Cerebellar nuclear complex (tissue), 1 donor: Measurements from ENCODE around the gene JCHAIN.

Experiments
- DNase-seq, 2 experiments: peaks; one replicate each; lab custom pipeline; 2025; lab: John Stamatoyannopoulos, UW

Gene JCHAIN

DNA sequence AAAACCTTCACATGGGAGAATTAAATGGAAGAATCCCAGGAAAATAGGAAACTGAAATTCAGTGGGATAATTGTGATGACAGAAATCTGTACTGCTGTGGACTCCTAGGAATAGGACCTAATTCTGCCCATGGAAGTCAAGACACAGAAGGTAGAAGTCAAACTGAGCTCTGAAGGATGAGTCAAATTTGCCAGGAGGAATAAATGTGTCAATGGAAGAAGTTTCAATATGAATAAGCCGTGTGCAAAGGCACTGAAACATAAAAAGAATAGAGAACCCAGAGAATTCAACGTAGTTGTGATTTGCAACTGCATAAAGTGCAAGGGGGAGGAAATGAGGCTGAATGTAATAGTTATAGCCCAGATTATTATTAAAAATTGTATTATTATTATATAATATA is 26.1 kb downstream of the JCHAIN start:
- DNase-seq, result no peak

DNA sequence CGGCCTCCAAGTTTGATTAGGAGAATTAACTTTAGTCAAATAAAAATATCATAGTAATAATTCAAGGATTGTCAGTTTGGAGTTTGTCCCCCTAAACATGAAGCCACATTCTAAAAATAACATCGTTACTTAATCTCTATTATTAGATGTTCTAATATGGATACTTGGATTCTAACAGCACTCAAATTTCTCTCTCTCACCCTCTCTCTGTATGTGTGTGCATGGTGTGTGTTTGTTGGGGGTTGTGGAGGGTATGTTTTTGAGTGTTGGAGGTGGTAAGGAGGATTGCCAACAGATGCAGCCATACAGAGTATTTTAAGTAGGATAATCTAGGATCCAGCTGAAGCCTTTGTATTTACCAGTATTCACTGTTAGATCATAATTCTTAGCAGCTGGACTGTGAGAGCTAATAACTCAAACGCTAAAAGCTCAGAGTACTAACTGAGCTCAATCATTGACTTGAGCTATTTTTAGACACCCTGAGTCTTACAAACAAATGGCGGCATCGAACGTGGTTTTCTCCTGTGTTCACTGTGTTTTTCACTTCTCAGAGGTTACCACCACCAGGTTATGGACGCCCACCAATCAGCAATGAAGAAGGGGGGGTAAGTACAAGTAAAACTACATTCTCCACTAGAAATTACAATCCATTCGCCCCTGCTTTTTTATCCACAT is 28.9 kb downstream of the JCHAIN start:
- no peak for DNase-seq

GRCh38 chr4:70634482-70634881 is 31.8 kb downstream of the JCHAIN start:
- no peak for DNase-seq

GRCh38 chr4:70632028-70632427 is 34.3 kb downstream of the JCHAIN start:
- DNase-seq, result no peak

GRCh38 chr4:70630162-70630561 is 36.1 kb downstream of the JCHAIN start:
- no peak for DNase-seq

GRCh38 chr4:70629469-70630090 is 36.7 kb downstream of the JCHAIN start:
- DNase-seq, result no peak

GRCh38 chr4:70628444-70628843 is 37.9 kb downstream of the JCHAIN start, which contains the start of gene ENAM:
TSS of gene ENAM (plus strand) at chr4:70628744. CDS start at chr4:70629501, 757 bp downstream.
- DNase-seq, result no peak

DNA sequence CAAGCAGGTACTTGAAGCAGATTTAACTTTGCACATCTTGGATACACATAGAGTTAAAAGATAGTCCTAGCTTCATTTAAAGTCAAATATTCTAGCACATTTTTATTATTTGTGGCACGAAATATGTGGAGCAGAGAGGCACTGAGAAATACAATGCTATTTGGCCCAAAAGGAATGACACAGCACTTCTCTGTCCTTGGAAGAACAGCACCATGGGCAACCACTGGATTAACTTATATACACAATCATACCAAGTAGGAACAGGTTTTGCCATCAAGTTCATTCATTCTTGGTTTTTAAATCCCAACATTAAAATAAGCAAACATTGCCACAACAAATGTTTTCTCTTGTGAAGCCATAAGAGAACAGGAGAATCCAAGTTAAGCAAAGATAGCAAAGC is 38.7 kb downstream of the JCHAIN start:
- no peak for DNase-seq

- no peak for DNase-seq
Measured at GRCh38 chr4:70624226-70624793, 42.0 kb downstream of the JCHAIN start.

DNA sequence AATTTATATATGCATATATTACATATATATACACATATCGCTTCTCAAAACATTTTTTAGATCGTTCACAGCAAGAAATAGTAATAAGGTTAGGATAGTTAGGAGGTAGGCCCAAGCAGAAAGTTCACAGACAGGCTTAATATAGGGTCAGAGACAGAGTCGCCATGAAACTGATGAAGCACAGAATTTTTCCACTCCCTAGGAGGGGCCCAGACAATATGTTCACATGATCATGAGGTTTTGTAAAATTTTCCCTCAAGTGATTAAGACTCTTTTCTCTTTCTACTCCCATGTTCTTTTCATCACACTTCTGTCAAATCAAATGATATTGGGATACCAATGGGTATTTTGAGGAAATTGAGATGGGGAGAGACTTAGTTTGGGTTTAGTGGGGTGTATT is 43.0 kb downstream of the JCHAIN start:
- no peak for DNase-seq

DNA sequence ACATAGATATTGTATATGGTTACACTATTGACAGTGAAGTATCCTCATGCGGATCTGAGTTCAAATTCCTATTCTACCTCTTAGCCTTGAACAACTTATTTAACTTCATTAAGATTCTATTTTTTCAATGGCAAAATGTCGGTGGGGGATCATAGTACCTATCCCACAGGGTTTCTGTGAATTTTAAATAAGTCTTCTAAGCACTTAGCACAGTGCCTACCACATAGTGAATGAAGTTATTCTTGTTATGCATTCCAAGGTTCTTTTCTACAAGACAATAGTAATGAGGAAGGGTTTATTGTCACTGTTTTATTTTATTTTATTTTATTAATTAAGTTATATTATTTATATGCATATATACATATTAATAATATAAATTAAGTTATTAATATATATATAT is 46.5 kb downstream of the JCHAIN start:
- no peak for DNase-seq

GRCh38 chr4:70619288-70619687 is 47.0 kb downstream of the JCHAIN start:
- DNase-seq, result no peak

DNA sequence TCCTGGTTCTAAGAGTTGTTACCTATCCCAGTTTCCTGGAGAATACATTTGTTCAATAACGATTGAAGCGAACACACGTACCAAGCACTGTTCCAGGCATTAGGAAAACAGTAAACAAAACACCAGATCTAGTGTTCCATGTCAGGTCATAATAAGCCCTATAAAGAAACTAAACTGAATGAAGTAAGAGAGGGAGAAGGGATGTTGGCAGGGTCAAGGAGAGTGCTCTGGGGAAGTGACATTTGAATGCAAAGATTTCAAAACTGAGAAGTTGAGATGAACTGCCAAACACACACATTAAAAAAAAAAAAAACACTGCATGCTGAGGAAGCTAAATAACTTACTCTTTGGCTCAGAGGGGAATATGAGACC is 52.1 kb downstream of the JCHAIN start:
- DNase-seq, result no peak

DNA sequence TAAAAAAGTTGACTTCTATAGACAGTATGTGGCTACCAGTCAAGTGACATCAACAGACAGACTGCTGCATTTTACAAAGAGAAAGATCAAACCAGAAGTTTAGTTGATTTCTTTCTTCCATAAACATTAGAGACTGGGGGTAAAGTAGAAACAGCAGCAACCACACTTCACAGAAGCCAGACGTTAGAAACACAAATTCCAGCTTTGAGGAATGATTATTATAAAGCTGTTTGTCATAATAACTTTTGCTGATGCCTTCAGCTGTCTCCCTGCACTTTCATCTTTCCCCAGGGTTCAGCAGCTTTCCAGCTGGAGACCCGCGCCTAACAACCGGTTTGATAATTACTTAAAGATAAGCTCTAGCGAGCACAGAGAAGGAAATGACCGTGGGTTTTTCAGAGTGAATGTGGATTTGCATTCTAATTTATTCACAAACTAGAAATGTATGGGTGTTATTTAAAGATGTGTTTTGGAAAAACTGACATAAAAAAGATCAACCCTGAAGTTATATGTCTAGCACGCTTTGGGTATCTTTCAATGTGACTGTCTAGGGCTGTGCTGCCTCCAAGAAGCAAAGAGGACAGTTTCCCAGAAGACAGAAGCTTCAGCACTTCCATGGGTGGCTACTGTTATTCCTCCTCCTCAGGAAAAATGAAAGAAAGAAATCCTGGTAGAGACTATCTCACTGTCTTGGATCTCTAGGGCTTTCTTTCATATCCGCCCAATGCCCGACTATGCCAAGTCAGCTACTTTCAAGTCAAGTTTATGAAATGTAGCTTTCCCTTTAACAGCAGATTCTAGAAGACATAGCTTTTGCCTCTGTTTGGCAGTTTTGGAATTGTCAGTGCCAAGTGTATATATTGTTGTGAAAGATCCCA is 52.8 kb downstream of the JCHAIN start:
- no peak for DNase-seq

DNA sequence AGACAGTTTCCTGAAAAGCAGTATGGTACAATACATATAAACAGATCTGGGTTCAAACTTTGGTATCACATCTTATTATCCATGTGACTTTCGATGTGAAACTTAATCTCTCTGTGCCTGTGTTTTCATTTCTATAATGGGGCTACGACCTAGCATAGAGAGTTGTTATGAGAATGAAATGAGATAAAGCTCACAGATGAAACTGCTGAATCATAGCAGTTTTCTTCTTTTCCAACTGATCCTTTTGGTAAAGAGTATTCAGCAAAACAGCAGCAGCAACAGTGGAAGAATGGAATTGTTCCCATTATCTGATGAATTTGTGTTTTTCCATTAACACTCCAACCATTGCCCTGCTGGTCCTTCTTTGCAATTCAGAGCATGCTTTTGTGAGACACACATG is 58.0 kb downstream of the JCHAIN start:
- DNase-seq, result no peak

GRCh38 chr4:70607334-70607853 is 58.9 kb downstream of the JCHAIN start:
- DNase-seq, result no peak

DNA sequence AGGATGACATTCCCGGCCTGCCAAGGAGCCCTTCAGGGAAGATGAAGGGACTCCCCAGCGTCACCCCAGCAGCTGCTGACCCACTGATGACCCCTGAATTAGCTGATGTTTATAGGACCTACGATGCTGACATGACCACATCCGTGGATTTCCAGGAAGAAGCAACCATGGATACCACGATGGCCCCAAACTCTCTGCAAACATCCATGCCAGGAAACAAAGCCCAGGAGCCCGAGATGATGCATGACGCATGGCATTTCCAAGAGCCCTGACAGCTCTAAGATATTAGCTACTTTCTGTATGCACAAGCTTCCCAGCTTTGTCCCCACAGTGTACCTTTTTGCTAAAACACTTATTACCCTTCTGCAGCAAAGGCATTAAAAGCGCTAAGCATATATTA is 59.8 kb downstream of the JCHAIN start:
- no peak for DNase-seq
